ENCODE data around the gene UBE2C.
"Not testable (repeated sequence)": the region's sequence is repeated elsewhere in the genome, so short reads cannot be mapped to it uniquely, and the experiment has no call there.

The UBE2C gene

GRCh38 chr20:45826381-45827019, 14.1 kb downstream of the UBE2C start:
- Histone ChIP-seq H3K36me3 (ENCODE audit: control insufficient read depth, insufficient read depth, low read length) (no peaks in the 10 kb centered on the region), H3K9ac (ENCODE audit: low read depth, low read length) (no peak overlapping the region), H3K27me3 (ENCODE audit: control insufficient read depth, insufficient read depth, low read length) (peaks cover 15% of the 10 kb centered on the region), H3K4me3 (ENCODE audit: low read depth, low read length) (no peak overlapping the region), H3K4me1 (ENCODE audit: control insufficient read depth, insufficient read depth, low read length) (peaks cover 2% of the 10 kb centered on the region), H3K9me3 (ENCODE audit: control insufficient read depth, insufficient read depth, low read length) (no peaks in the 10 kb centered on the region)

GRCh38 chr20:45827030-45827652, 14.7 kb downstream of the UBE2C start, which contains the start of gene TNNC2:
Gene TNNC2 (minus strand): TSS chr20:45827312. CDS start chr20:45827248, 64 bp downstream.
- H3K9me3 ChIP-seq (ENCODE audit: control insufficient read depth, insufficient read depth, low read length), result no peaks in the 10 kb centered on the region
- H3K36me3 ChIP-seq (ENCODE audit: control insufficient read depth, insufficient read depth, low read length), result no peaks in the 10 kb centered on the region
- peaks cover 2% of the 10 kb centered on the region for H3K4me1 ChIP-seq (ENCODE audit: control insufficient read depth, insufficient read depth, low read length)
- no peak within 1 kb of the TSS for H3K9ac ChIP-seq (ENCODE audit: low read depth, low read length)
- H3K4me3 ChIP-seq (ENCODE audit: low read depth, low read length), result no peak within 1 kb of the TSS
- H3K27me3 ChIP-seq (ENCODE audit: control insufficient read depth, insufficient read depth, low read length), result peaks cover 15% of the 10 kb centered on the region

GRCh38 chr20:45827712-45828111, 15.3 kb downstream of the UBE2C start:
- H3K27me3 ChIP-seq (ENCODE audit: control insufficient read depth, insufficient read depth, low read length), result peaks cover 11% of the 10 kb centered on the region
- H3K9me3 ChIP-seq (ENCODE audit: control insufficient read depth, insufficient read depth, low read length), result no peaks in the 10 kb centered on the region
- H3K9ac ChIP-seq (ENCODE audit: low read depth, low read length), result no peak overlapping the region
- H3K4me3 ChIP-seq (ENCODE audit: low read depth, low read length), result no peak overlapping the region
- H3K4me1 ChIP-seq (ENCODE audit: control insufficient read depth, insufficient read depth, low read length), result peaks cover 2% of the 10 kb centered on the region
- no peaks in the 10 kb centered on the region for H3K36me3 ChIP-seq (ENCODE audit: control insufficient read depth, insufficient read depth, low read length)

- Histone ChIP-seq H3K9me3 (ENCODE audit: control insufficient read depth, insufficient read depth, low read length) (no peaks in the 10 kb centered on the region), H3K36me3 (ENCODE audit: control insufficient read depth, insufficient read depth, low read length) (no peaks in the 10 kb centered on the region), H3K9ac (ENCODE audit: low read depth, low read length) (no peak overlapping the region), H3K4me3 (ENCODE audit: low read depth, low read length) (no peak overlapping the region), H3K4me1 (ENCODE audit: control insufficient read depth, insufficient read depth, low read length) (peaks cover 7% of the 10 kb centered on the region), H3K27me3 (ENCODE audit: control insufficient read depth, insufficient read depth, low read length) (peaks cover 4% of the 10 kb centered on the region)
These were observed 16.1 kb downstream of the UBE2C start for GRCh38 chr20:45828589-45828988.

GRCh38 chr20:45829673-45830106, 17.2 kb downstream of the UBE2C start:
- not testable (repeated sequence) for H3K9me3 ChIP-seq (ENCODE audit: control insufficient read depth, insufficient read depth, low read length); H3K4me3 ChIP-seq (ENCODE audit: low read depth, low read length); H3K27me3 ChIP-seq (ENCODE audit: control insufficient read depth, insufficient read depth, low read length); H3K36me3 ChIP-seq (ENCODE audit: control insufficient read depth, insufficient read depth, low read length); H3K9ac ChIP-seq (ENCODE audit: low read depth, low read length); H3K4me1 ChIP-seq (ENCODE audit: control insufficient read depth, insufficient read depth, low read length)

- no peaks in the 10 kb centered on the region for H3K9me3 ChIP-seq (ENCODE audit: control insufficient read depth, insufficient read depth, low read length)
- no peaks in the 10 kb centered on the region for H3K36me3 ChIP-seq (ENCODE audit: control insufficient read depth, insufficient read depth, low read length)
- no peak overlapping the region for H3K4me3 ChIP-seq (ENCODE audit: low read depth, low read length)
- no peaks in the 10 kb centered on the region for H3K27me3 ChIP-seq (ENCODE audit: control insufficient read depth, insufficient read depth, low read length)
- H3K4me1 ChIP-seq (ENCODE audit: control insufficient read depth, insufficient read depth, low read length), result peaks cover 5% of the 10 kb centered on the region
- H3K9ac ChIP-seq (ENCODE audit: low read depth, low read length), result no peak overlapping the region
These were observed 20.2 kb downstream of the UBE2C start for GRCh38 chr20:45832619-45833018.

- peak within 1 kb of the TSS; percentile 87 for H3K4me3 ChIP-seq (ENCODE audit: low read depth, low read length)
- H3K4me1 ChIP-seq (ENCODE audit: control insufficient read depth, insufficient read depth, low read length), result peaks cover 5% of the 10 kb centered on the region
- peaks cover 2% of the 10 kb centered on the region for H3K36me3 ChIP-seq (ENCODE audit: control insufficient read depth, insufficient read depth, low read length)
- no peaks in the 10 kb centered on the region for H3K27me3 ChIP-seq (ENCODE audit: control insufficient read depth, insufficient read depth, low read length)
- H3K9ac ChIP-seq (ENCODE audit: low read depth, low read length), result peak within 1 kb of the TSS; percentile 70
- no peaks in the 10 kb centered on the region for H3K9me3 ChIP-seq (ENCODE audit: control insufficient read depth, insufficient read depth, low read length)
These were observed 20.8 kb downstream of the UBE2C start, which contains the start of gene SNX21 for GRCh38 chr20:45833030-45833882. Gene SNX21 (plus strand): TSS chr20:45833799. CDS start chr20:45833920, 121 bp downstream.

GRCh38 chr20:45833883-45834796, 21.7 kb downstream of the UBE2C start:
- Histone ChIP-seq H3K4me1 (ENCODE audit: control insufficient read depth, insufficient read depth, low read length) (peaks cover 5% of the 10 kb centered on the region), H3K9me3 (ENCODE audit: control insufficient read depth, insufficient read depth, low read length) (no peaks in the 10 kb centered on the region), H3K27me3 (ENCODE audit: control insufficient read depth, insufficient read depth, low read length) (no peaks in the 10 kb centered on the region), H3K4me3 (ENCODE audit: low read depth, low read length) (peak overlapping the region; percentile 87), H3K9ac (ENCODE audit: low read depth, low read length) (peak overlapping the region; percentile 70), H3K36me3 (ENCODE audit: control insufficient read depth, insufficient read depth, low read length) (peaks cover 3% of the 10 kb centered on the region)

GRCh38 chr20:45834797-45835161, 22.3 kb downstream of the UBE2C start:
- H3K9ac ChIP-seq (ENCODE audit: low read depth, low read length), result no peak overlapping the region
- H3K27me3 ChIP-seq (ENCODE audit: control insufficient read depth, insufficient read depth, low read length), result no peaks in the 10 kb centered on the region
- H3K4me1 ChIP-seq (ENCODE audit: control insufficient read depth, insufficient read depth, low read length), result peaks cover 5% of the 10 kb centered on the region
- no peaks in the 10 kb centered on the region for H3K9me3 ChIP-seq (ENCODE audit: control insufficient read depth, insufficient read depth, low read length)
- H3K36me3 ChIP-seq (ENCODE audit: control insufficient read depth, insufficient read depth, low read length), result peaks cover 3% of the 10 kb centered on the region
- H3K4me3 ChIP-seq (ENCODE audit: low read depth, low read length), result peak overlapping the region; percentile 87

GRCh38 chr20:45835329-45835765, 22.9 kb downstream of the UBE2C start:
- no peak overlapping the region for H3K4me3 ChIP-seq (ENCODE audit: low read depth, low read length)
- H3K4me1 ChIP-seq (ENCODE audit: control insufficient read depth, insufficient read depth, low read length), result peaks cover 5% of the 10 kb centered on the region
- H3K9me3 ChIP-seq (ENCODE audit: control insufficient read depth, insufficient read depth, low read length), result no peaks in the 10 kb centered on the region
- H3K27me3 ChIP-seq (ENCODE audit: control insufficient read depth, insufficient read depth, low read length), result no peaks in the 10 kb centered on the region
- H3K9ac ChIP-seq (ENCODE audit: low read depth, low read length), result no peak overlapping the region
- H3K36me3 ChIP-seq (ENCODE audit: control insufficient read depth, insufficient read depth, low read length), result peaks cover 3% of the 10 kb centered on the region

GRCh38 chr20:45835825-45836224, 23.4 kb downstream of the UBE2C start:
- Histone ChIP-seq H3K27me3 (ENCODE audit: control insufficient read depth, insufficient read depth, low read length) (no peaks in the 10 kb centered on the region), H3K9ac (ENCODE audit: low read depth, low read length) (no peak overlapping the region), H3K4me3 (ENCODE audit: low read depth, low read length) (no peak overlapping the region), H3K4me1 (ENCODE audit: control insufficient read depth, insufficient read depth, low read length) (peaks cover 5% of the 10 kb centered on the region), H3K36me3 (ENCODE audit: control insufficient read depth, insufficient read depth, low read length) (peaks cover 6% of the 10 kb centered on the region), H3K9me3 (ENCODE audit: control insufficient read depth, insufficient read depth, low read length) (no peaks in the 10 kb centered on the region)
